Uterus (tissue), 4 donors: ENCODE measurements around the gene CDKAL1. TPM values are rescaled to one million over a fixed set of nuclear protein-coding genes. Genes with fewer than 3 reads are reported as not detected.

ENCODE experiments used
- DNase-seq, 2 donors: peaks; one replicate each; pipeline ENCODE4 v3.0.0-alpha.2; 2019 to 2020
- H3K27ac ChIP-seq, 2 donors: fragments of 200-600 bp; sonication (generic); 1 replicate in 1 of 2; 2 replicates in 1 of 2; pipeline ENCODE4 v1.5.1; 2016 to 2018
- H3K27me3 ChIP-seq, 2 donors: fragments of 200-600 bp; sonication (generic); one replicate each; pipeline ENCODE4 v1.5.1; 2018 to 2019; ENCODE audit warnings: control low read depth in 1 of 2
- H3K36me3 ChIP-seq, 2 donors: fragments of 200-600 bp; sonication (generic); one replicate each; pipeline ENCODE4 v1.5.1; 2019; ENCODE audit warnings: control low read depth in 1 of 2
- H3K4me1 ChIP-seq, 2 donors: fragments of 200-600 bp; sonication (generic); one replicate each; pipeline ENCODE4 v1.5.1; 2018 to 2019; ENCODE audit warnings: control low read depth in 1 of 2
- H3K4me3 ChIP-seq, 2 donors: fragments of 200-600 bp; sonication (generic); 1 replicate in 1 of 2; 2 replicates in 1 of 2; pipeline ENCODE4 v1.5.1; 2018 to 2019; ENCODE audit warnings: mild to moderate bottlenecking in 1 of 2
- H3K9me3 ChIP-seq, 2 donors: fragments of 200-600 bp; sonication (generic); one replicate each; pipeline ENCODE4 v1.5.1; 2019; ENCODE audit warnings: control low read depth in 1 of 2
- CTCF ChIP-seq, 4 experiments: fragments of 200-600 bp in 2 of 4; fragments of 450-650 bp in 2 of 4; sonication (generic) in 2 of 4; IDR thresholded peaks; one replicate each; pipeline ENCODE4 v1.5.1; 2016 to 2019; ENCODE audit warnings: antibody characterized with exemption in 4 of 4, mild to moderate bottlenecking in 2 of 4, moderate library complexity in 1 of 4
- POLR2A ChIP-seq, 2 donors: fragments of 450-650 bp; IDR thresholded peaks; one replicate each; pipeline ENCODE4 v1.6.1; 2016; ENCODE audit warnings: antibody characterized with exemption in 2 of 2, mild to moderate bottlenecking in 1 of 2, moderate library complexity in 1 of 2
- intact Hi-C: fragments of 100-400 bp; cut with DNase I; formaldehyde crosslinking; loops from one replicate; pipeline ENCODE4 v1.15.1; 2023; ENCODE audit warnings: low total_unique reads
- total RNA-seq, 4 donors: library from RNA; depleted of rRNA in 3 of 4; stranded (reverse); fragments of >200 nt in 3 of 4; gene quantifications; one replicate each; pipeline versions ENCODE4 v1.1.0 to v1.2.4, GENCODE V29; 2014 to 2023
- donor health status: DM: yes; HTN: yes; CAD: no.

CDKAL1 gene
- total RNA-seq, 4 donors from 2014 or later = 5.0 to 51.7 (median 18.9) TPM

GRCh38 chr6:21034345-21034744 is 500.1 kb downstream of the CDKAL1 start:
- TF ChIP-seq POLR2A (IDR thresholded peaks at IDR 0.05) = no peak
- no peak for TF ChIP-seq CTCF (IDR thresholded peaks at IDR 0.05)
- DNase-seq = no peak
- Histone ChIP-seq H3K27me3 (no peaks in the 10 kb centered on the region), H3K4me1 (no peaks in the 10 kb centered on the region), H3K9me3 (no peaks in the 10 kb centered on the region), H3K36me3 (no peaks in the 10 kb centered on the region), H3K4me3 (no peak overlapping the region), H3K27ac (peak overlapping the region in 1 of 2 donors; percentile 44)
- intact Hi-C loops = no loop called here

- Histone ChIP-seq H3K36me3 (no peaks in the 10 kb centered on the region), H3K4me3 (no peak overlapping the region), H3K27me3 (no peaks in the 10 kb centered on the region), H3K9me3 (no peaks in the 10 kb centered on the region), H3K4me1 (no peaks in the 10 kb centered on the region), H3K27ac (no peak overlapping the region)
- TF ChIP-seq POLR2A (IDR thresholded peaks at IDR 0.05) = no peak
- TF ChIP-seq CTCF (IDR thresholded peaks at IDR 0.05) = no peak
- intact Hi-C loops = no loop called here
- no peak for DNase-seq
Measured at GRCh38 chr6:21037453-21037852, 503.2 kb downstream of the CDKAL1 start.

- H3K27ac ChIP-seq = no peak overlapping the region
- TF ChIP-seq CTCF (IDR thresholded peaks at IDR 0.05) = no peak
- no peak for TF ChIP-seq POLR2A (IDR thresholded peaks at IDR 0.05)
- intact Hi-C loops = no loop called here
- no peaks in the 10 kb centered on the region for H3K9me3 ChIP-seq
- H3K27me3 ChIP-seq = no peaks in the 10 kb centered on the region
- no peaks in the 10 kb centered on the region for H3K4me1 ChIP-seq
- no peaks in the 10 kb centered on the region for H3K36me3 ChIP-seq
- no peak for DNase-seq
- no peak overlapping the region for H3K4me3 ChIP-seq
Measured at GRCh38 chr6:21039926-21040325, 505.7 kb downstream of the CDKAL1 start.

GRCh38 chr6:21045135-21045700 is 511.0 kb downstream of the CDKAL1 start:
- H3K9me3 ChIP-seq = no peaks in the 10 kb centered on the region
- TF ChIP-seq POLR2A (IDR thresholded peaks at IDR 0.05) (no peak), CTCF (IDR thresholded peaks at IDR 0.05) (no peak)
- no peak for DNase-seq
- H3K27ac ChIP-seq = no peak overlapping the region
- intact Hi-C loops = no loop called here
- H3K4me3 ChIP-seq = no peak overlapping the region
- no peaks in the 10 kb centered on the region for H3K4me1 ChIP-seq
- no peaks in the 10 kb centered on the region for H3K36me3 ChIP-seq
- H3K27me3 ChIP-seq = no peaks in the 10 kb centered on the region

GRCh38 chr6:21046276-21046675 is 512.0 kb downstream of the CDKAL1 start:
- Histone ChIP-seq H3K9me3 (no peaks in the 10 kb centered on the region), H3K4me3 (no peak overlapping the region), H3K27me3 (no peaks in the 10 kb centered on the region), H3K36me3 (no peaks in the 10 kb centered on the region), H3K4me1 (no peaks in the 10 kb centered on the region), H3K27ac (no peak overlapping the region)
- DNase-seq = no peak
- TF ChIP-seq CTCF (IDR thresholded peaks at IDR 0.05) (no peak), POLR2A (IDR thresholded peaks at IDR 0.05) (no peak)
- intact Hi-C loops = no loop called here
